HL-60 (cell line): Measurements from ENCODE around the gene TEX38.

Experiments
- CTCF ChIP-seq: IDR thresholded peaks from one replicate; pipeline ENCODE4 v1.5.1; 2011; ENCODE audit warnings: low read length, control low read depth, inconsistent platforms; ENCODE audit not compliant: insufficient read depth
- POLR2AphosphoS5 ChIP-seq: IDR thresholded peaks from 2 replicates; pipeline ENCODE4 v1.6.1; 2012; ENCODE audit warnings: low read depth
- TF ChIP-seq, protein P1 (sequence below): IDR thresholded peaks from 2 replicates; pipeline ENCODE4 v1.6.1; 2012; ENCODE audit warnings: low read depth; ENCODE audit not compliant: insufficient replicate concordance

- no peak for TF ChIP-seq CTCF
- no peak for TF ChIP-seq POLR2AphosphoS5
- TF ChIP-seq, protein P1, sequence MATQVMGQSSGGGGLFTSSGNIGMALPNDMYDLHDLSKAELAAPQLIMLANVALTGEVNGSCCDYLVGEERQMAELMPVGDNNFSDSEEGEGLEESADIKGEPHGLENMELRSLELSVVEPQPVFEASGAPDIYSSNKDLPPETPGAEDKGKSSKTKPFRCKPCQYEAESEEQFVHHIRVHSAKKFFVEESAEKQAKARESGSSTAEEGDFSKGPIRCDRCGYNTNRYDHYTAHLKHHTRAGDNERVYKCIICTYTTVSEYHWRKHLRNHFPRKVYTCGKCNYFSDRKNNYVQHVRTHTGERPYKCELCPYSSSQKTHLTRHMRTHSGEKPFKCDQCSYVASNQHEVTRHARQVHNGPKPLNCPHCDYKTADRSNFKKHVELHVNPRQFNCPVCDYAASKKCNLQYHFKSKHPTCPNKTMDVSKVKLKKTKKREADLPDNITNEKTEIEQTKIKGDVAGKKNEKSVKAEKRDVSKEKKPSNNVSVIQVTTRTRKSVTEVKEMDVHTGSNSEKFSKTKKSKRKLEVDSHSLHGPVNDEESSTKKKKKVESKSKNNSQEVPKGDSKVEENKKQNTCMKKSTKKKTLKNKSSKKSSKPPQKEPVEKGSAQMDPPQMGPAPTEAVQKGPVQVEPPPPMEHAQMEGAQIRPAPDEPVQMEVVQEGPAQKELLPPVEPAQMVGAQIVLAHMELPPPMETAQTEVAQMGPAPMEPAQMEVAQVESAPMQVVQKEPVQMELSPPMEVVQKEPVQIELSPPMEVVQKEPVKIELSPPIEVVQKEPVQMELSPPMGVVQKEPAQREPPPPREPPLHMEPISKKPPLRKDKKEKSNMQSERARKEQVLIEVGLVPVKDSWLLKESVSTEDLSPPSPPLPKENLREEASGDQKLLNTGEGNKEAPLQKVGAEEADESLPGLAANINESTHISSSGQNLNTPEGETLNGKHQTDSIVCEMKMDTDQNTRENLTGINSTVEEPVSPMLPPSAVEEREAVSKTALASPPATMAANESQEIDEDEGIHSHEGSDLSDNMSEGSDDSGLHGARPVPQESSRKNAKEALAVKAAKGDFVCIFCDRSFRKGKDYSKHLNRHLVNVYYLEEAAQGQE, result no peak
Observed at GRCh38 chr1:46682064-46682463, 10.4 kb downstream of the TEX38 start.
